GM13977 (cell line): ENCODE results near the gene CACNA1G.

Source experiments
- DNase-seq: peaks from one replicate; pipeline ENCODE4 v3.0.0; 2012; ENCODE audit warnings: low spot score
- CTCF ChIP-seq: IDR thresholded peaks from 2 replicates; pipeline ENCODE4 v1.5.1; 2012; ENCODE audit warnings: mild to moderate bottlenecking, control low read depth; ENCODE audit not compliant: insufficient read depth; ENCODE audit errors: extremely low read depth, missing control alignments
- in situ Hi-C: fragments of 300-500 bp; cut with MboI; formaldehyde crosslinking; loops from one replicate; pipeline ENCODE4 v1.12.0; 2022; ENCODE audit warnings: low sequenced_read_pairs, low pct_unique_long_range_greater_than_20kb, mixed read lengths, inconsistent platforms; ENCODE audit not compliant: unreplicated experiment

CACNA1G gene

GRCh38 chr17:50547035-50547735 lies 13.3 kb upstream of the CACNA1G start, which contains the start of gene SPATA20:
Gene SPATA20, plus strand, starts transcription at chr17:50547174. Its CDS starts 35 bp downstream, at chr17:50547209.
- peak; percentile 100 for TF ChIP-seq CTCF
- peak; percentile 94 for DNase-seq
- in situ Hi-C loops: no loop called here

GRCh38 chr17:50547736-50548083 lies 12.8 kb upstream of the CACNA1G start:
- in situ Hi-C loops: no loop called here
- no peak for DNase-seq
- no peak for TF ChIP-seq CTCF

GRCh38 chr17:50548831-50549230 lies 11.7 kb upstream of the CACNA1G start:
- DNase-seq: no peak
- in situ Hi-C loops: no loop called here
- TF ChIP-seq CTCF: no peak

- no peak for TF ChIP-seq CTCF
- in situ Hi-C loops: no loop called here
- DNase-seq: no peak
These were observed 11.1 kb upstream of the CACNA1G start for GRCh38 chr17:50549256-50549941.

- in situ Hi-C loops: no loop called here
- no peak for TF ChIP-seq CTCF
- no peak for DNase-seq
These were observed 10.5 kb upstream of the CACNA1G start for GRCh38 chr17:50549969-50550368.

GRCh38 chr17:50550661-50551432 lies 9.7 kb upstream of the CACNA1G start:
- TF ChIP-seq CTCF: peak; percentile 55
- no peak for DNase-seq
- in situ Hi-C loops: no loop called here
